Right lobe of liver (tissue), 4 donors: ENCODE measurements around the gene IWS1.

Source experiments
- CTCF ChIP-seq, 4 donors: fragments of 200-600 bp in 3 of 4; fragments of 450-650 bp in 1 of 4; IDR thresholded peaks; one replicate each; pipeline versions ENCODE4 v1.5.1 to v1.8.0; 2016 to 2022; ENCODE audit warnings: antibody characterized with exemption in 4 of 4, mild to moderate bottlenecking in 2 of 4
- POLR2A ChIP-seq: fragments of 450-650 bp; IDR thresholded peaks from one replicate; pipeline ENCODE4 v1.6.1; 2017; ENCODE audit warnings: antibody characterized with exemption, mild to moderate bottlenecking
- donor health status: DM: no; HTN: no; CAD: no.
- donor health status: DM: no; HTN: no; CAD: no.
- donor health status: DM: no; HTN: yes; CAD: no.

GRCh38 chr2:127437056-127437455, 89.2 kb downstream of the IWS1 start:
- TF ChIP-seq CTCF (IDR thresholded peaks at IDR 0.05) (no peak), POLR2A (no peak)
